IPS-18c (cell line): ENCODE data around the gene MSANTD1.

ENCODE experiments used
- H3K4me3 ChIP-seq: 2 replicates; pipeline ENCODE4 v1.7.0; 2013; ENCODE audit warnings: low read depth, mild to moderate bottlenecking, low read length, moderate library complexity; ENCODE audit not compliant: insufficient read depth
- H3K9me3 ChIP-seq: one replicate; pipeline ENCODE4 v1.6.1; 2013; ENCODE audit warnings: mild to moderate bottlenecking, low read length, moderate library complexity; ENCODE audit not compliant: control insufficient read depth, insufficient read depth

Gene MSANTD1

GRCh38 chr4:3213106-3213425 lies 35.9 kb upstream of the MSANTD1 start:
- Histone ChIP-seq H3K9me3 (no peaks in the 10 kb centered on the region), H3K4me3 (no peak overlapping the region)

GRCh38 chr4:3213661-3214250 lies 35.2 kb upstream of the MSANTD1 start:
- Histone ChIP-seq H3K4me3 (no peak overlapping the region), H3K9me3 (no peaks in the 10 kb centered on the region)

GRCh38 chr4:3215256-3215655 lies 33.7 kb upstream of the MSANTD1 start:
- H3K4me3 ChIP-seq, result no peak overlapping the region
- H3K9me3 ChIP-seq, result no peaks in the 10 kb centered on the region

GRCh38 chr4:3215733-3216132 lies 33.2 kb upstream of the MSANTD1 start:
- Histone ChIP-seq H3K9me3 (no peaks in the 10 kb centered on the region), H3K4me3 (no peak overlapping the region)

- no peaks in the 10 kb centered on the region for H3K9me3 ChIP-seq
- H3K4me3 ChIP-seq, result no peak overlapping the region
These were observed 31.7 kb upstream of the MSANTD1 start for GRCh38 chr4:3217266-3217665.

GRCh38 chr4:3217771-3218170 lies 31.2 kb upstream of the MSANTD1 start:
- no peak overlapping the region for H3K4me3 ChIP-seq

GRCh38 chr4:3218824-3219760 lies 29.9 kb upstream of the MSANTD1 start:
- Histone ChIP-seq H3K9me3 (no peaks in the 10 kb centered on the region), H3K4me3 (no peak overlapping the region)

More at GRCh38 chr4:3217771-3218170, 31.2 kb upstream of the MSANTD1 start:
- no peaks in the 10 kb centered on the region for H3K9me3 ChIP-seq

GRCh38 chr4:3219761-3220475 lies 29.0 kb upstream of the MSANTD1 start:
- no peak overlapping the region for H3K4me3 ChIP-seq

GRCh38 chr4:3220476-3221183 lies 28.3 kb upstream of the MSANTD1 start:
- no peaks in the 10 kb centered on the region for H3K9me3 ChIP-seq
- no peak overlapping the region for H3K4me3 ChIP-seq

More at GRCh38 chr4:3219761-3220475, 29.0 kb upstream of the MSANTD1 start:
- no peaks in the 10 kb centered on the region for H3K9me3 ChIP-seq

- no peaks in the 10 kb centered on the region for H3K9me3 ChIP-seq
- H3K4me3 ChIP-seq, result no peak overlapping the region
These were observed 27.8 kb upstream of the MSANTD1 start for GRCh38 chr4:3221184-3221494.

GRCh38 chr4:3221996-3222395 lies 27.0 kb upstream of the MSANTD1 start:
- Histone ChIP-seq H3K9me3 (no peaks in the 10 kb centered on the region), H3K4me3 (no peak overlapping the region)

- H3K4me3 ChIP-seq, result no peak overlapping the region
- no peaks in the 10 kb centered on the region for H3K9me3 ChIP-seq
These were observed 25.6 kb upstream of the MSANTD1 start for GRCh38 chr4:3223346-3223745.

- Histone ChIP-seq H3K4me3 (no peak overlapping the region), H3K9me3 (no peaks in the 10 kb centered on the region)
These were observed 24.8 kb upstream of the MSANTD1 start for GRCh38 chr4:3223956-3224748.

- H3K9me3 ChIP-seq, result no peaks in the 10 kb centered on the region
- H3K4me3 ChIP-seq, result no peak overlapping the region
These were observed 23.7 kb upstream of the MSANTD1 start for GRCh38 chr4:3225071-3225850.

GRCh38 chr4:3225936-3226335 lies 23.0 kb upstream of the MSANTD1 start:
- Histone ChIP-seq H3K4me3 (no peak overlapping the region), H3K9me3 (no peaks in the 10 kb centered on the region)

GRCh38 chr4:3226467-3226866 lies 22.5 kb upstream of the MSANTD1 start:
- Histone ChIP-seq H3K4me3 (no peak overlapping the region), H3K9me3 (no peaks in the 10 kb centered on the region)
